ENCODE results near the gene PPP1R14B. TPM values are rescaled to one million over a fixed set of nuclear protein-coding genes. Genes with fewer than 3 reads are reported as not detected.

Gene PPP1R14B
- total RNA-seq, 1 experiment from 2014 or later = 662 TPM

- DNase-seq = no peak
- Histone ChIP-seq H3K36me3 (peaks cover 3% of the 10 kb centered on the region; the same call in 1 of the 2 replicates), H3K27me3 (no peaks in the 10 kb centered on the region)
Observed at GRCh38 chr11:64230985-64231365, 15.8 kb downstream of the PPP1R14B start.

GRCh38 chr11:64230171-64230984 lies 16.4 kb downstream of the PPP1R14B start, which contains the start of gene DNAJC4:
TSS of gene DNAJC4 (plus strand) at chr11:64230548. CDS start at chr11:64230855, 307 bp downstream.
- Histone ChIP-seq H3K36me3 (peaks cover 3% of the 10 kb centered on the region; the same call in 1 of the 2 replicates), H3K4me3 (peak within 1 kb of the TSS; percentile 38), H3K9me3 (no peaks in the 10 kb centered on the region)

More at GRCh38 chr11:64230985-64231365, 15.8 kb downstream of the PPP1R14B start:
- Histone ChIP-seq H3K9me3 (no peaks in the 10 kb centered on the region), H3K4me3 (peak overlapping the region; percentile 38)

GRCh38 chr11:64229744-64230170 lies 17.0 kb downstream of the PPP1R14B start:
- H3K36me3 ChIP-seq = peaks cover 3% of the 10 kb centered on the region; the same call in 1 of the 2 replicates
- H3K4me3 ChIP-seq = no peak overlapping the region; the same call in 1 of the 2 replicates
- H3K9me3 ChIP-seq = no peaks in the 10 kb centered on the region
- H3K27me3 ChIP-seq = no peaks in the 10 kb centered on the region
- no peak for DNase-seq

More at GRCh38 chr11:64230171-64230984, 16.4 kb downstream of the PPP1R14B start, which contains the start of gene DNAJC4:
- H3K27me3 ChIP-seq = no peaks in the 10 kb centered on the region
- peak; percentile 60 for DNase-seq

- peaks cover 3% of the 10 kb centered on the region; the same call in 1 of the 2 replicates for H3K36me3 ChIP-seq
- H3K27me3 ChIP-seq = no peaks in the 10 kb centered on the region
- H3K4me3 ChIP-seq = no peak overlapping the region
- no peak for DNase-seq
- no peaks in the 10 kb centered on the region for H3K9me3 ChIP-seq
Observed at GRCh38 chr11:64229090-64229743, 17.5 kb downstream of the PPP1R14B start.

GRCh38 chr11:64227405-64227956 lies 19.3 kb downstream of the PPP1R14B start:
- no peaks in the 10 kb centered on the region for H3K27me3 ChIP-seq
- H3K36me3 ChIP-seq = peaks cover 3% of the 10 kb centered on the region; the same call in 1 of the 2 replicates
- no peak for DNase-seq
- H3K4me3 ChIP-seq = peak overlapping the region; percentile 90
- no peaks in the 10 kb centered on the region for H3K9me3 ChIP-seq

GRCh38 chr11:64226507-64227051 lies 20.2 kb downstream of the PPP1R14B start:
- peak overlapping the region; percentile 90 for H3K4me3 ChIP-seq
- no peaks in the 10 kb centered on the region for H3K9me3 ChIP-seq
- H3K27me3 ChIP-seq = no peaks in the 10 kb centered on the region
- peak; percentile 52 for DNase-seq
- peaks cover 3% of the 10 kb centered on the region; the same call in 1 of the 2 replicates for H3K36me3 ChIP-seq

GRCh38 chr11:64225608-64226506 lies 20.9 kb downstream of the PPP1R14B start, which contains the start of the genes NUDT22 and TRPT1:
TSS of gene NUDT22 (plus strand) at chr11:64226274. CDS start at chr11:64226653, 379 bp downstream.
TSS of gene TRPT1 (minus strand) at chr11:64226186. CDS start at chr11:64225860, 326 bp downstream.
- Histone ChIP-seq H3K36me3 (peaks cover 8% of the 10 kb centered on the region), H3K4me3 (peak within 1 kb of the TSS; percentile 90), H3K27me3 (no peaks in the 10 kb centered on the region), H3K9me3 (no peaks in the 10 kb centered on the region)
- DNase-seq = peak; percentile 80

- Histone ChIP-seq H3K9me3 (no peaks in the 10 kb centered on the region), H3K36me3 (peaks cover 10% of the 10 kb centered on the region), H3K4me3 (peak overlapping the region; percentile 90), H3K27me3 (no peaks in the 10 kb centered on the region)
- no peak for DNase-seq
Observed at GRCh38 chr11:64224891-64225607, 21.7 kb downstream of the PPP1R14B start.

- Histone ChIP-seq H3K9me3 (no peaks in the 10 kb centered on the region), H3K27me3 (no peaks in the 10 kb centered on the region), H3K36me3 (peaks cover 10% of the 10 kb centered on the region), H3K4me3 (no peak overlapping the region)
- DNase-seq = no peak
Observed at GRCh38 chr11:64224151-64224890, 22.4 kb downstream of the PPP1R14B start.

GRCh38 chr11:64223001-64223651 lies 23.6 kb downstream of the PPP1R14B start:
- Histone ChIP-seq H3K9me3 (no peaks in the 10 kb centered on the region), H3K36me3 (peaks cover 7% of the 10 kb centered on the region; the same call in 1 of the 2 replicates)
- DNase-seq = no peak

GRCh38 chr11:64222651-64223000 lies 24.1 kb downstream of the PPP1R14B start:
- Histone ChIP-seq H3K27me3 (no peaks in the 10 kb centered on the region), H3K36me3 (peaks cover 7% of the 10 kb centered on the region; the same call in 1 of the 2 replicates), H3K4me3 (no peak overlapping the region), H3K9me3 (no peaks in the 10 kb centered on the region)
- DNase-seq = no peak

More at GRCh38 chr11:64223001-64223651, 23.6 kb downstream of the PPP1R14B start:
- H3K27me3 ChIP-seq = no peaks in the 10 kb centered on the region
- H3K4me3 ChIP-seq = no peak overlapping the region

GRCh38 chr11:64220798-64221197 lies 25.9 kb downstream of the PPP1R14B start:
- no peak overlapping the region for H3K4me3 ChIP-seq
- no peak for DNase-seq
- H3K27me3 ChIP-seq = no peaks in the 10 kb centered on the region
- peaks cover 7% of the 10 kb centered on the region; the same call in 1 of the 2 replicates for H3K36me3 ChIP-seq
- no peaks in the 10 kb centered on the region for H3K9me3 ChIP-seq

- Histone ChIP-seq H3K36me3 (peaks cover 7% of the 10 kb centered on the region; the same call in 1 of the 2 replicates), H3K27me3 (no peaks in the 10 kb centered on the region), H3K4me3 (no peak overlapping the region), H3K9me3 (no peaks in the 10 kb centered on the region)
- DNase-seq = no peak
Observed at GRCh38 chr11:64220271-64220670, 26.5 kb downstream of the PPP1R14B start.

- Histone ChIP-seq H3K36me3 (peaks cover 7% of the 10 kb centered on the region; the same call in 1 of the 2 replicates), H3K9me3 (no peaks in the 10 kb centered on the region), H3K4me3 (no peak overlapping the region), H3K27me3 (no peaks in the 10 kb centered on the region)
- no peak for DNase-seq
Observed at GRCh38 chr11:64219755-64220154, 27.0 kb downstream of the PPP1R14B start.

Data from MG63 (cell line).